Progenitor cell of endocrine pancreas (in vitro differentiated cells): ENCODE measurements around the gene SGK2. TPM values are rescaled to one million over a fixed set of nuclear protein-coding genes. Genes with fewer than 3 reads are reported as not detected.

ENCODE experiments used
- DNase-seq: peaks from one replicate; pipeline ENCODE4 v3.0.0; 2021; ENCODE audit warnings: low spot score; ENCODE audit not compliant: unreplicated experiment
- H3K27ac Mint-ChIP-seq: 2 replicates; pipeline ENCODE4 v1.8.0; 2021; ENCODE audit warnings: mild to moderate bottlenecking, moderate library complexity, mixed read lengths
- H3K27me3 Mint-ChIP-seq: 2 replicates; pipeline ENCODE4 v1.8.0; 2021; ENCODE audit warnings: mixed read lengths
- H3K36me3 Mint-ChIP-seq: 2 replicates; pipeline ENCODE4 v1.8.0; 2022; ENCODE audit warnings: mixed read lengths; ENCODE audit not compliant: insufficient read depth
- H3K4me1 Mint-ChIP-seq: 2 replicates; pipeline ENCODE4 v1.8.0; 2021; ENCODE audit warnings: low read depth, mixed read lengths
- H3K4me3 Mint-ChIP-seq: 2 replicates; pipeline ENCODE4 v1.8.0; 2021; ENCODE audit warnings: low read depth, mild to moderate bottlenecking, moderate library complexity, mixed read lengths
- H3K9me3 Mint-ChIP-seq: 2 replicates; pipeline ENCODE4 v1.8.0; 2021; ENCODE audit warnings: low read depth, mixed read lengths
- CTCF ChIP-seq: fragments of 200-600 bp; sonication (generic); IDR thresholded peaks from one replicate; pipeline ENCODE4 v1.5.0; 2021; ENCODE audit warnings: antibody characterized with exemption, mild to moderate bottlenecking; ENCODE audit not compliant: unreplicated experiment
- total RNA-seq: library from RNA; stranded (reverse); gene quantifications from 2 replicates; pipeline ENCODE4 v1.2.1, GENCODE V29; 2021

Gene SGK2
- total RNA-seq, 1 donor from 2014 or later, result 8.9 TPM

DNA sequence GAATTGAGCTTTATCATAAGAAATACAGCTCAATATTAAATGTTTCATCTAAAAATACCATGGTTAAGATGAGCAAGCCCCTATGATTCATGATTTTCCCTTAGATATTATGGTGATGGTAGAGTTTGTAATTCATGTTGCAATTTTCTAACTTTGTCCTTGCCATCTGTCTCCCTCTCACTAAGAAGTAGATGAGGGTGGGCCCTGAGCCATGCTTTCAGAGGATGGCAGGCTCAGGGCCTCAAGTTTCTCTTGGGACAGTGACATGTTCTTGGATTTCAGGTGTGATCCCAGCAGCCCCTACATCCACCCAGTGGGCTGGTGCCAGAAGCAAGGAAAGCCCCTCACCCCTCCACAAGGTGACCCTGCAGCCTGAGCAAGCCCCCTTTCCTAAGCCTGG is 25.8 kb upstream of the SGK2 start:
- Mint-ChIP-seq H3K36me3 (no peaks in the 10 kb centered on the region), H3K27ac (no peak overlapping the region), H3K9me3 (no peaks in the 10 kb centered on the region), H3K4me1 (no peaks in the 10 kb centered on the region), H3K27me3 (no peaks in the 10 kb centered on the region), H3K4me3 (no peak overlapping the region)
- no peak for TF ChIP-seq CTCF
- no peak for DNase-seq

- no peaks in the 10 kb centered on the region for H3K9me3 Mint-ChIP-seq
- H3K4me3 Mint-ChIP-seq, result no peak overlapping the region
- TF ChIP-seq CTCF, result no peak
- no peaks in the 10 kb centered on the region for H3K36me3 Mint-ChIP-seq
- H3K4me1 Mint-ChIP-seq, result no peaks in the 10 kb centered on the region
- DNase-seq, result no peak
- no peak overlapping the region for H3K27ac Mint-ChIP-seq
- no peaks in the 10 kb centered on the region for H3K27me3 Mint-ChIP-seq
Measured at GRCh38 chr20:43534016-43534415, 24.8 kb upstream of the SGK2 start.

GRCh38 chr20:43534791-43535350 is 24.0 kb upstream of the SGK2 start:
- no peak for TF ChIP-seq CTCF
- no peaks in the 10 kb centered on the region for H3K9me3 Mint-ChIP-seq
- no peaks in the 10 kb centered on the region for H3K36me3 Mint-ChIP-seq
- DNase-seq, result no peak
- H3K27me3 Mint-ChIP-seq, result no peaks in the 10 kb centered on the region
- no peak overlapping the region for H3K4me3 Mint-ChIP-seq
- H3K4me1 Mint-ChIP-seq, result no peaks in the 10 kb centered on the region
- H3K27ac Mint-ChIP-seq, result no peak overlapping the region

DNA sequence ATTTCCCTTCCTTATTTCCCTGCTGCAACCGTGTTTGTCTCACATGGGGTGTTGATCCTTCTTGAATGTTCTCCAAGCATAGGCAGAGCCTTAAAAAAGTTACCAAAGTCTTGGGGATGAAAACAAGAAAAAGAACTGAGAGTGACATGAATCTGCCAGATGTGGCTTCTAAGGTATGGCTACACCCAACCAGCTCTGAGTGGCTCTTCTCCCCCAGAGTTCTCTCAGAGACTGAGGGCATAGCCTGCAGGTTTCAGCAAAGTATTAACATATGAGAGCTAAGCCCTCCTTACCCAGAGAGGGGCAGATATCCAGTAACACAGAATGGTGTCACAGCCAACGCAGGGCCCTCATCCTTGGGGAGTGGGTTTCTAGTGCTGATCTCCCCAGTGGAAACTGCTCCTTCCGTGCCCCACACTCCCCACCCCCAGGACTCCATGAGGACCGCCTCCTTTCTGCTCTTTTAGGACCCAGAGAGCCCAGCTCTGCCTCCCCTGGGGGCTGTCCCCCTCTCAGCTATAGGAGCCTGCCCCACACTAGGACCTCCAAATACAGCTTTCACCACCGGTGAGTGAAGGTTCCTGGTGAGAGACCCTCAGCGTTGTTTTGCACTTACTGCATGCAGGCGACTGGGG is 23.3 kb upstream of the SGK2 start:
- no peak for DNase-seq
- Mint-ChIP-seq H3K4me1 (no peaks in the 10 kb centered on the region), H3K4me3 (no peak overlapping the region), H3K9me3 (no peaks in the 10 kb centered on the region), H3K27ac (peak overlapping the region; percentile 27), H3K27me3 (no peaks in the 10 kb centered on the region), H3K36me3 (no peaks in the 10 kb centered on the region)
- no peak for TF ChIP-seq CTCF

GRCh38 chr20:43536041-43536816 is 22.6 kb upstream of the SGK2 start:
- H3K27me3 Mint-ChIP-seq, result no peaks in the 10 kb centered on the region
- no peak for TF ChIP-seq CTCF
- DNase-seq, result no peak
- no peaks in the 10 kb centered on the region for H3K36me3 Mint-ChIP-seq
- H3K9me3 Mint-ChIP-seq, result no peaks in the 10 kb centered on the region
- H3K4me3 Mint-ChIP-seq, result no peak overlapping the region
- H3K27ac Mint-ChIP-seq, result no peak overlapping the region
- no peaks in the 10 kb centered on the region for H3K4me1 Mint-ChIP-seq
